Measurements from ENCODE around the gene TM9SF3.
"Not testable (repeated sequence)": the region's sequence is repeated elsewhere in the genome, so short reads cannot be mapped to it uniquely, and the experiment has no call there.

The TM9SF3 gene

DNA sequence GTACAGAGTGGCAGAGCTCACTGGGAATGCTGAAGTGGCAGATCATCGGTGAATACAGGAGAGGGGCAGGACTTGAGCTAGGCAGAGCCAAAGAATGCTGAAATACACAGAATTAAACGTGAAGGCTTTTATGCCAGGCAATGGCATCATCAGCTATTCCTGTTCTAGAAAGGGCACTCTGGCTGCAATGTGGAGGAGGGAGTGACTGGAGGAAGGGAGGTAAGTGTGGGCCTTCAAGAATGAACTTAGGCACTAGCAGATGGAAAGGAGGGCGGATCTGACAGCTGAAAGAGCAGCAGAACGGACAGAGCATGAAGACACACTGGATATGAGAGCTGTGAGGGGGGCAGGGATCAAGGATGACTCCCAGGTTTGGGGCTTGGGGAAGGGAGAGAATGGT lies 12.0 kb upstream of the TM9SF3 start:
- DNase-seq (ENCODE audit: low spot score) = no peak

DNA sequence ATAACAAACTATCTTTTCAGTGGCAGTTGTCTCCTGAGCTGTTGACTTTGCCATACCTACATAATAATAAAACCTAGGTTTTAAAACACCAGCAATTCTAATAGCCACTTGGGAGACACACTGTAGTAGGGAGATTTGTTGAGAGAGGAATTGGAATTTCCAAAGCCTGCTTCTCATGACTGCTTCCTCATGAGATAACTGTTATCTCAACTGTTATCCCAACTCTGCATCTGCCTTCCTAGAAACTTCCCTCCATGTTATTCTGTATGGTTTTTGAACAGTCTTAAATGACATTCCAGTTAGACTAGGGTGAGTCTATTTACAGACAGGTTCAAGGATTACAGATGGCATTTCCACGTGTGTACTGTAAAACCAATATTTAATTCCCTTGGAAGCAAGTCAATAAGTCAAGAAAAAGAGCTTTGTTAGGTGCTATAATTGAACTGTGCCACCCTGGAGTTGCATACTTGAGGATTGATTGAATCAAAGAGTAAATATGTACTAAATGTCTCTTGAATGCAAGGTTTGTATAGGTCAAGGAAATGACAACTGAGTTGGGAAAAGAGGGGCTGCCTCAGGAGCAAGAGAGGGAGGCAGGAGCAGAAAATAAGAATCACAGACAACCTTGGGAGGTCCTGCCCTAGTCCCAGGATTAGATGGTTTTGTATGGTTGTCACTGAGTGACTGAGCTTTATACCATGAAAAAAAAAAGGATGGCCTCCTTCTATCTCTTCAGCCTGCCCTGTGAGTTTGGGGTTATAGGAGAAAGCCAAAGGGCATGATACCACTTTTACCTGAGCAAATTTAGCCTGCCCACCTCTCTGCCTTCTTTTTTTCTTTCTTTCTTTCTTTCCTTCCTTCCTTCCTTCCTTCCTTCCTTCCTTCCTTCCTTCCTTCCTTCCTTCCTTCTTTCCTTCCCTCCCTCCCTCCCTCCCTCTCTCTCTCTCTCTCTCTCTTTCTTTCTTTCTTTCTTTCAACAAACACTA lies 9.9 kb upstream of the TM9SF3 start:
- DNase-seq (ENCODE audit: low spot score) = no peak

GRCh38 chr10:96595741-96596140 lies 8.9 kb upstream of the TM9SF3 start:
- no peak for DNase-seq (ENCODE audit: low spot score)

DNA sequence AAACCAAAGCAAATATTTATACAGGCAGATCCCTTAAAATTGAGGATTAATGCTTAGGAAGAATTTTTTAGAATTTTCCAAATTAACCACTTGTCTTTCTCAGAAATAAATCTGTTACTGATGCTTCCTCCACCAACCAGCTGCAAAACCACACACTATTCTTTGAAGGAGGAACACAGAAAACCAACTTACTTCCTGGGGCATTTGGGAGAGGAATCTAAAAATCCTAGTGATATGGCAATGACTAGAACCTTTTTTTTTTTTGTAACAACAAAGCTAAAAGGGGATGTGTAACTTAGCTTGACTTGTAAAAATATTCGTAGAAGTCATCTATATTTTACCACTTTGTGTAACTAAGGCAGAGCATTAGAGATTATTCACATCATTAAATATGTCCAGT lies 5.1 kb upstream of the TM9SF3 start:
- no peak for DNase-seq (ENCODE audit: low spot score)

DNA sequence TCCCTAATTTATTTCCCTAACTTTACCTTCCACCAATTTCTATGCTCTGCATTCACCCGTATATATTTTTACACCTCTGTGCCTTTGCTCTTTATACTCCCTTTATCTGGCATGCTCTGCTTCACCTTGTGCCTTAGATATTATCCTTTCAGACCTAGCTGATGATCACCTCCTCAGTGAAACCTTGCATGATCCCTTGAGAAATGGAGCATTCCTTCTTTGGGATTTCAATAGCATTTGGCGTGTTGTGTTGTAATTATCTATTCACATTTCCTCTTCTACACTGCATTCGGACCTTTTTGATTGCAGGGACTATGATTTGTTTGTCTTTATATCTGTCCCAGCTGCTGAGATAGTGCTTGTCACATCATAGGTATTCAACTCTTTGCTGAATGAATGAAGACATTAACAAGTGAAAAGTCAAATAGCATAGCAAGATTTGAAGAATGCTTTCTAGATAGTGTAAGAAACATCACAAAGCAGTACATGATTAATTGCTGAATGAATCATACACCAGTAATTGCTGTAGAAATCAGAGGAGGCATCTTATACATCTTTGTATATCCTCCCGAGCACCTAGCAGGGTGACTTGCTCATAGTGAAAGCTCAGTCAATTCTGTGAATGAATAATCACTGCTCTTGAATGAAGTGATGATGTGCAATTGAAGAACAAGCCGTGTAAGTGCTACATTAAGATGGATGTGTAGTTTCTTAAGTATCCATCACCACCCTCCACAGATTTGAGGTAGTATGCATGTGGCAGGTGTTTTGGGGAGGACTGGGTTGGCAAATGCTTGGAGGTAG lies 2.0 kb upstream of the TM9SF3 start:
- DNase-seq (ENCODE audit: low spot score) = no peak

DNA sequence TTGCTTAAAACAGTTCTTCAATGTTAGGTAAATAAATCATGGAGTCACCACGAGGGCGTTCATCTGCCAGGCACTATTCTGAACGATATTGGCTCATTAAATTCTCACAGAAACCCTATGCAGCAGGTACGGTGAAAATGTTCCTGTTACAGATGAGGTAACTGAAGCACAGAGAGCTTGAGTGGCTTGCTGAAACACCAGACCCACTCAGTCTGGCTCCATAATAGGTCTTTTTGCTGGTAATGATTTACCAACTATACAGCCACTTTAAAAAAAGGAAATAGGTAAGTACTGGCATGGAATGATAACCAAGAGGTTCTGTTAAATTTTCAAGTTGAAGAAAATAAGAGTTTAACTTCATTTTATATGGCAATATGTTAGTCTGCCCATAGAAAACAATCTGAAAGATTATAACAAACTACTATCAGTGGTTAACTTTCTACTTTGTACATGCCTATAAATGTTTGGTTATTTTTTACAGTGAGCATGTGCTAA lies 1.3 kb upstream of the TM9SF3 start:
- no peak for DNase-seq (ENCODE audit: low spot score)

DNA sequence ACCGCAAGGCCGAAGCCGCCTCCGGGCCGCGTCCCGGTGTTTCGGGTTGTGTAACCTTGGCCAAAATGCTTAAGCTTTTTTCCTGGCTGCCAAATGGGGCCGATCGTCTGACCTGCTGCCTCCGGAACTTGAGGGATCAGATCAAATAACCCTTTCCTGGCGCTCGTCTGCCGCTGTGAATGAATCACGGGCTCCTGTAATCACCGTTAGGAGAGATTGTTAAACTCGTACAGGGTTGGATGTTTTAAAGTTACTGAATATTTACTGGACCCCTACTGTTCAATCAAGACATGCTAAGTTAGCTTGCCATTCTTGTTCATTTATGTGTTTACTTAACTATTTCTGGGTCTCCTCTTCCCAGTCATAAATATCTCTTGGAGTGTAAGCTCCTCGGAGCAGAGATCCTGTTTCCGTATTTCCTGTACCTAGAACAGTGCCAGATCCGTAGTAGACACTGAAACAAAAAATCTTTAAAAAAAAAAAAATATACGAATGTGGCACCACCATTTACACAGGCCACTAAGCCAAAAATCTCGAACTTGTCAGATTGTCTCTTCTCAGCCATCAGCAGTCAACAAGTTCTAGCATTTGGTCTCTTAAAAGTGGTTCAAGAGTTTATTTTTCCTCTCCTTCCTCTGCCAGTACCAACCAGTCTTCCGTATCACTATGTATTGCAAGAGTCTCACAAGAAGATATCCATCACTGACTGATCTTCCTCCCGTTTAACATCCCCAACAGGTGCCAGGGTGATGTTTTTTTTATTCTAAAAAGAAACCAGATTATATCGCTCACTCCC lies 650 bp upstream of the TM9SF3 start:
- peak; percentile 14 for DNase-seq (ENCODE audit: low spot score)

DNA sequence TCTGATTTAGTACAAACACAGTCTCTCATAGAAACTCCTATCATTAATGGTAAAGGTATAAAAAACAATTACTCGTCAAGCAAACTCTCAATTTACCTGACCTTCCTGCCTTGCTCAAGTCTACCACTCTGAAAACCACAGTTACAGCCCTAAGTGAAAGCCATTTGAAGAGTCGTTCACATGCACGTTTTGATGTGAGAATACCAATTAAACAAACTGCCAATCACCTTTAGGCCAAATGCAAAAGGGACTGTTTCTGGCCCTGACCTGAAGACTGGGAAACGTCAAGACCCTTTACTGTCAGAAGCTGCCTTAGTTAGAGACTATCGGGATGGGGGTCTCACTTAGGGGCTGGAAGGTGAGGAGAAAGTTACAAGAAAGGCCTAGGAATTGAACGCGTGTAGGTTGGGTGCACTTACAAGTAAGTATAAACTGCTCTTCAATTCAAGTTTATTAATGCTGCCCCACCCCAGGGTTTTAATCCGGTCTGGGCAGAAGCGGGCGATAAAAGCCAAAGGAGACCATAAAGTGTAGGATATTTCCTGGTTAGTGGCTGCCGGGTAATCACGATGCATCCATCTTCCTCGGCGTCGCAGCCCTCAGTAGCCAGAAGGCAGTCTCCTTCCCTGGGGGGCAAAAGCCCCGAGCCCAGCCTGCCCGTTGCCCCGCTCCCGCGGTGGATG lies 935 bp downstream of the TM9SF3 start:
- peak; percentile 12 for DNase-seq (ENCODE audit: low spot score)

DNA sequence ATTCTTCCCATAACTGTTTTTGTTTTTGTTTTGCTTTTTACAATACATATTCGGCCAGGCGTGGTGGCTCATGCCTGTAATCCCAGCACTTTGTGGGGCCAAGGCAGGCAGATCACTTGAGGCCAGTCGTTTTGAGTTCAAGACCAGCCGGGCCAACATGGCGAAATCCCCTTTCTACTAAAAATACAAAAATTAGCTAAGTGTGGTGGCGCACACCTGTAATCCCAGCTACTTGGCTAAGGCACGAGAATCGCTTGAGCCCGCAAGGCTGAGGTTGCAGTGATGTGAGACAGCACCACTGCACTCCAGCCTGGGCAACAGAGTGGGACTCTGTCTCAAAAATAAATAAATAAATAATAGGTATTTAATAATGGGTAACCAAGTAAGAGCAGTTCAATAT lies 2.3 kb downstream of the TM9SF3 start:
- no peak for DNase-seq (ENCODE audit: low spot score)

- no peak for DNase-seq (ENCODE audit: low spot score)
Observed at GRCh38 chr10:96584035-96584434, 2.8 kb downstream of the TM9SF3 start.

DNA sequence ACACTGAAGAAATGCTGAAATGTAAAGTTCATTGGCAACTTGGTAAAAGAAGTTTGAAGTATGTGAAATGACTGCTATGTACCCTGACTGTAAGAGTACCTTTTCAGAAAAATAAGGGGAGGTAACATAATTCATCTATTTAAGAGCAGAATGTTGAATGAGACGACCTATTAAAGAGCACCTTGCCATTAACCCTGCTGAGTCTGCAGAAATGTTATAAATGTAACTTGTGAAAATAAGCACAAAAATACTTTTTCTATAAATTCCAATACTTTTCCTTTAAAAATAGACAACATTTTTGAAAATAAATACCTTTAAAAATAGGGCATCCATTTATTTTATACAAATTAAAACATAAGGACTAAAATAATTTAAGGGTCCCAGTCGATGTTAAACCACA lies 7.7 kb downstream of the TM9SF3 start:
- DNase-seq (ENCODE audit: low spot score) = no peak

- no peak for DNase-seq (ENCODE audit: low spot score)
Observed at GRCh38 chr10:96578633-96579032, 8.2 kb downstream of the TM9SF3 start.

- DNase-seq (ENCODE audit: low spot score) = no peak
Observed at GRCh38 chr10:96578022-96578421, 8.8 kb downstream of the TM9SF3 start.

DNA sequence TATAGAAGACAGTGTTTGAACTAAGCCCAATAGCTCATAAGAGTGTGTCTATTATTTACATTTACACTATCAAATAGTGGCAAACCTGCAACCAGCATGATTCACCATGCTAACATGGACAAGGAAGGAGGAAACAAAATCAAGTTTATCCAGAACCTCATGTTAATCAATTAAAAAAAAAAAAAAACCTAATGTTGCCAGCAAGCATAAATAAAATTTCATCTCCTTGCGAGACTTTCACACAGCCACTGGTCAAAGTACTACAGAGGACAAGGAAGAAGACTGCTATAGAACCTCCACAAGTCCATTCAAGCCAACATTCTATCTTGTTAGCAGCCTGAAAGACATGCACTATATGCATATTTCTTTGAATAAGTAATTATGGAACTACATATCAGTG lies 9.7 kb downstream of the TM9SF3 start:
- no peak for DNase-seq (ENCODE audit: low spot score)

GRCh38 chr10:96576277-96576980 lies 10.4 kb downstream of the TM9SF3 start:
- DNase-seq (ENCODE audit: low spot score) = peak; percentile 10

- not testable (repeated sequence) for DNase-seq (ENCODE audit: low spot score)
Observed at GRCh38 chr10:96574564-96574963, 12.2 kb downstream of the TM9SF3 start.

GRCh38 chr10:96573036-96573435 lies 13.8 kb downstream of the TM9SF3 start:
- no peak for DNase-seq (ENCODE audit: low spot score)

DNA sequence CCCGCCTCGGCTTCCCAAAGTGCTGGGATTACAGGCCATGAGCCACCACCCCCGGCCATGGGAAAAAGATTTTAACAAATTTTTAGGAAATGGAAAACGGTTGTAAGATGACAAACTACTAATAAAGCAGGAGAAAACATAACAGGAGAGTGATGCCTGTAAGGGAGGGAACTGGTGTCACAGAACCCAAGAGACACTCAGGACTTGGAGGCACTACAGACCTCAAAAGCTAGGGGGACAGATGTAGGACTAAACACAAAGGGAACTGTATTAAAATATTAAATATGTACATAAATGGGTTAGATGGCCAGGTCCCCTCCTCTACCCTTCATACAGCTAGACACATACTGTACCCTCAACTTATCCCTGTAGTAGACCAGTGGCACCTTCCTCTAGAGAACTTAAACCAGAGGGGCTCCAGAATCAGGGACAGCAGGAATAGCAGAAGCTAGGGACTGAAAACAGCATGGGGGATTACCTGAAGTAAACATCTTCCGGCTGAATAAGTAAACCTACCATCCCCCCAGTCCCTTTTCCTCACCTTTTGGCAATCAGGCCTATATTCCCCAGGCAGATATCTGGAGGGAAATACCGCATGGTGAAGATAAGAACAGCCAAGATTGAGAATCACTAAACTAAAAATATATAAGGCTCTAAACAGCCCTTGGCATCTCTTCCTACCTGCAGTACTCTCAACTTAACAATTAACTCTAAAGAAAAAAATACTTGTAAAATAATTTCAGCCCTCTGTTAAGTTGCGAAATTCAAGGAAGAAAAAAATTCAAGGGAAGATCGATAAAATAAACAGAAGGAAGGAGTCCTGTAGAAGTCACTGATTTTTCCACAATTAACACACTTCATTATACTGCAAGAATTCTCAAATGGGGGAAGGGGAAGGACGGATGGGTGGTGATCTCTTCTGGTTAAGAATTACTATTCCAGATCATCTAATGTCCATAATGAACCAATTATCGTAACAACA lies 15.5 kb downstream of the TM9SF3 start:
- DNase-seq (ENCODE audit: low spot score) = no peak

DNA sequence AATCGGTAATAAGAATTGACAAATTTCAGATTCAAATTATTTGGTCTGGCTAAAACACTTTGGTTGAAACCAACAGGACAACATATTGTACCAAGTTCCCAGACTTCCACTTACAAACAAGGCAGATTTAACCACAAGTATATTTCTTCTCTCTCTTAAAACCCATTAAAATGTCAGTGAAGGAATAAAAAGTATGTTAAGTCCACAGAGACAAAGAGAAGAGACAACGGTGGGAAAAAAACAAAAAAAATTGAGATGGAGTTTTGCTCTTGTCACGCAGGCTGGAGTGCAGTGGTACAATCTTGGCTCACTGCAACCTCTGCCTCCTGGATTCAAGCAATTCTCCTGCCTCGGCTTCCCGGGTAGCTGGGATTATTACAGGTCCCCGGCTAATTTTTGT lies 16.3 kb downstream of the TM9SF3 start:
- no peak for DNase-seq (ENCODE audit: low spot score)

GRCh38 chr10:96568402-96568801 lies 18.4 kb downstream of the TM9SF3 start:
- DNase-seq (ENCODE audit: low spot score) = no peak

All from germinal center (tissue), 1 donor.